ENCODE data around the gene VASN. TPM values are rescaled to one million over a fixed set of nuclear protein-coding genes. Genes with fewer than 3 reads are reported as not detected.
A peak's percentile ranks its signal among the peaks of the same experiment; 100 is the strongest.

The VASN gene
- total and polyA plus RNA-seq, 9 of the 15 experiments (the other 6 are each of a cell fraction or from before 2014, with no cell fraction given) = 0.01 to 2.5 (median 0.41) TPM; not detected in 1

GRCh38 chr16:4425378-4426020, 53.9 kb downstream of the VASN start, which contains the start of gene DNAJA3 (continued):
- TF ChIP-seq MGA (IDR thresholded peaks at IDR 0.05) = no peak; the same call in 1 of the 2 replicates
- 0 out of 2 replicates have a peak, but pooled peaks have one; percentile 2 for TF ChIP-seq USF2 (CRISPR knock-in tag; IDR thresholded peaks at IDR 0.05)
- TF ChIP-seq L3MBTL2 (IDR thresholded peaks at IDR 0.05) = peak; percentile 87
- no peak for TF ChIP-seq FOXJ3 (CRISPR knock-in tag; IDR thresholded peaks at IDR 0.05)
- peak; percentile 14; the same call in 1 of the 2 replicates for TF ChIP-seq NFIC (IDR thresholded peaks at IDR 0.05)
- TF ChIP-seq ZFP36 (IDR thresholded peaks at IDR 0.05; ENCODE audit: low read depth, low read length, partially characterized antibody) = no peak
- no peak for TF ChIP-seq ZNF785 (CRISPR knock-in tag; IDR thresholded peaks at IDR 0.05)
- TF ChIP-seq RBBP5 (IDR thresholded peaks at IDR 0.05; ENCODE audit: borderline replicate concordance, insufficient read depth, low read length, poor library complexity, severe bottlenecking) = peak; percentile 90
- TF ChIP-seq PHTF2 (CRISPR knock-in tag; IDR thresholded peaks at IDR 0.05) = no peak
- TF ChIP-seq TEAD4 (IDR thresholded peaks at IDR 0.05; ENCODE audit: low read length) = peak; percentile 22; the same call in 1 of the 2 replicates
- no peak for TF ChIP-seq TEAD4 (CRISPR knock-in tag; IDR thresholded peaks at IDR 0.05; ENCODE audit: borderline replicate concordance)
- no peak; a peak in 2 of 4 replicates for TF ChIP-seq KDM4B (IDR thresholded peaks at IDR 0.05; ENCODE audit: borderline replicate concordance in 2 of 2, low read depth in 1 of 2)
- no peak for TF ChIP-seq ZNF655 (CRISPR knock-in tag; IDR thresholded peaks at IDR 0.05)
- no peak for TF ChIP-seq KAT8 (IDR thresholded peaks at IDR 0.05; ENCODE audit: low read depth)

Data from K562 (cell line).